HG03439 (cell line): Measurements from ENCODE around the gene CCND1.
"Not testable (repeated sequence)": the region's sequence is repeated elsewhere in the genome, so short reads cannot be mapped to it uniquely, and the experiment has no call there.

Experiments used
- ATAC-seq: cut with Tn5 transposase; IDR thresholded peaks from one replicate; pipeline ENCODE4 v1.9.1; 2021; ENCODE audit warnings: mild to moderate bottlenecking, moderate library complexity; ENCODE audit not compliant: unreplicated experiment

CCND1 gene

GRCh38 chr11:69617682-69618081 is 23.3 kb upstream of the CCND1 start:
- ATAC-seq: no peak

GRCh38 chr11:69618237-69618636 is 22.7 kb upstream of the CCND1 start:
- no peak for ATAC-seq

- no peak for ATAC-seq
Measured at GRCh38 chr11:69620683-69621290, 20.2 kb upstream of the CCND1 start.

GRCh38 chr11:69622097-69622681 is 18.8 kb upstream of the CCND1 start:
- ATAC-seq: not testable (repeated sequence)

GRCh38 chr11:69624293-69624692 is 16.7 kb upstream of the CCND1 start:
- no peak for ATAC-seq

- ATAC-seq: no peak
Measured at GRCh38 chr11:69625476-69625875, 15.5 kb upstream of the CCND1 start.

GRCh38 chr11:69627551-69627950 is 13.4 kb upstream of the CCND1 start:
- no peak for ATAC-seq

- no peak for ATAC-seq
Measured at GRCh38 chr11:69630017-69630416, 10.9 kb upstream of the CCND1 start.

GRCh38 chr11:69630424-69630823 is 10.5 kb upstream of the CCND1 start:
- no peak for ATAC-seq

- no peak for ATAC-seq
Measured at GRCh38 chr11:69632900-69633299, 8.1 kb upstream of the CCND1 start.

- no peak for ATAC-seq
Measured at GRCh38 chr11:69634069-69634468, 6.9 kb upstream of the CCND1 start.

GRCh38 chr11:69634590-69634989 is 6.4 kb upstream of the CCND1 start:
- no peak for ATAC-seq

- no peak for ATAC-seq
Measured at GRCh38 chr11:69635195-69635594, 5.8 kb upstream of the CCND1 start.

- ATAC-seq: no peak
Measured at GRCh38 chr11:69635804-69636511, 5.0 kb upstream of the CCND1 start.

GRCh38 chr11:69636512-69637197 is 4.3 kb upstream of the CCND1 start:
- no peak for ATAC-seq

GRCh38 chr11:69637198-69637940 is 3.6 kb upstream of the CCND1 start:
- ATAC-seq: no peak

- no peak for ATAC-seq
Measured at GRCh38 chr11:69637941-69638871, 2.8 kb upstream of the CCND1 start.

GRCh38 chr11:69638941-69639681 is 1.8 kb upstream of the CCND1 start:
- no peak for ATAC-seq

GRCh38 chr11:69639831-69640230 is 1.1 kb upstream of the CCND1 start:
- no peak for ATAC-seq
